Peyer's patch (tissue), 4 donors: ENCODE results near the gene MAPT.

Experiments used
- CTCF ChIP-seq, 6 experiments: fragments of 450-650 bp in 4 of 6; fragments of 200-600 bp in 2 of 6; sonication (generic) in 1 of 6; IDR thresholded peaks; one replicate each; pipeline ENCODE4 v1.5.1; 2017 to 2019; ENCODE audit warnings: antibody characterized with exemption in 6 of 6, mild to moderate bottlenecking in 3 of 6, moderate library complexity in 1 of 6
- POLR2A ChIP-seq, 2 donors: fragments of 450-650 bp; IDR thresholded peaks; one replicate each; pipeline ENCODE4 v1.5.1; 2017; ENCODE audit warnings: antibody characterized with exemption in 2 of 2, mild to moderate bottlenecking in 2 of 2, moderate library complexity in 2 of 2

- TF ChIP-seq CTCF (IDR thresholded peaks at IDR 0.05), result no peak
- no peak for TF ChIP-seq POLR2A (IDR thresholded peaks at IDR 0.05)
These were observed 48.8 kb upstream of the MAPT start for GRCh38 chr17:45845376-45846185.
